ENCODE results near the gene FASTK.

The FASTK gene

GRCh38 chr7:151063212-151063561, 17.4 kb downstream of the FASTK start:
- DNase-seq, result no peak

DNA sequence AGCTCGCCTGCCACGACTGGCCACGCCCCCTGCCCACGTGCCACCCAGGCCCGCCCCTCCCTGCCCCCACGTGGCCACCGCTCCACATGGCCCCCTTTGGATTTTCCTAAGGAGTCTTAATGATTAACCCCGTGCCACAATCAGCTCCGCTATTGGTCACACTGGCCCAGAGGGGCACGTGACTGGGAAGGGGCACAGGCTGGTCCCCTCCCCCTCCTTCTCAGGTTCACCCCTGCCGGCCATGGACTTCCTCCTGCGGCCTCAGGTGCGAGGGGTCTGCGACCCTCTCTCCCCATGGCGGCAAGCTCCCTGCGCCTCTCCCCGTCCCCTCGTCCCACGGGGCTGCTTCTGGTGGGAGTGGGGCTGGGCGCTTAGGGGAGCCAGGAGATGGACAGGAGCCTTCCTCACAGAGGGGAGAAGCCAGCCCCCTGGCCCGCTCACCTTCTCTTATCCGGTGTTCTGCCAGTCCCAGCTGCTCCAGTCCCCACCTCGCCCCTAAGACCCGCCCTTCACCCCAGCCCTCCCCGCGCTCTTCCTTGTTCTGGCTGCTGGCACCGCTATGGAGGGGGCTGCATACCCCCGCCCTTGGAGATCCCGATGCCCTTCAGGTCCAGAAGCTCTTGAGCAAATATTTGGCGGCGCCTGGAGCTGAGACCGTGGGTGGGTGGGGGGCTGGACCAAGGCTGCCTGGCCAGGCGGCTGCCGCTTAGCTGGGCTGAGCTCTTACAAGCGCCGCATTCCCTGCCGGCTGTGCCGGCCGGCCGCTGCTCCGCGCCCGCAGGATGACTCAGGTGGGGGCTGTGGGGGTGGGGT, 18.0 kb downstream of the FASTK start:
- no peak for DNase-seq

- DNase-seq, result no peak
Observed at GRCh38 chr7:151062111-151062398, 18.6 kb downstream of the FASTK start.

DNA sequence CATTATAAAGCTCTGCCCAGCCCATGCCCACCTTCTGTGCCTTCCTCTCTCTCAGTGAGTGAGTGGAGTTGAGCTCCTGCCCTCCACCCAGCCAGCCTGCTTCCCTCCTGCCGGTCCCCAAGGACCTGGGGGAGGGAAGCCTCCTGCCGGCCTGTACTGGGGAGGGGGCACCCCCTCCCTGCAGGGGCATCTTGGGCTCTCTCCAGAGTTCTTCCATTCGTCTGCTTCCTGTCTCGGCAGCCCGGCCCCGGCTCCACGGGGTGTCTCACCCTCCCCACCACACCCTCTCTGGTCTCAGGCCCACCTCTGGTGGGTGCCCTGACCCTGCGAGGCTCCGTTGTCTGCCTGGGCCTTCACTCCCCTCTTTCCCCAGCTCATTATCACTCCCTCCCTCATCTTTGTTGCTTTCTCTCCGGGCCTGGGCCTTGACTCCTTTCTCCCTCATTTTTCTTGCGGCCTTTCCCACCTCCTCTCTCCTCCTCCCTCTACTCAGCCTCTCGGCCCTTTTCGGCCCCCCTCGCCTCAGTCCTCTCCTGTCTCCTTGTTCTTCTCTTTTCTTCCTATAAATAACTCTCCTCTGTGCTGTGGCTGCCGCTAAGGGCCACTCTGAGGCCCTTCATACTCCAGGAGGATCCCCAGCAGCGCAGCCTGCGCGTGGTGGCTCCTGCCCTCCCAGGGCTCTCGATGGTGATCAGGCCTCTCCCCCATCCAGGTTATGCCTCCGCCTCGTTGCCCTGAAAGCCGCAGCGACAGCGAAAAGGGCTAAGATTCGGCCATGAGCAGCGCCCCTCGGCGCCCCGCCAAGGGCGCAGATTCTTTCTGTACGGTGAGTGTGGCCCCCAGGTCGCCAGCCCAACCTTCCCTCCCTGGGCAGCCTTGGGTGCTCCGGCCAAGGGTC, 19.1 kb downstream of the FASTK start:
- no peak for DNase-seq

DNA sequence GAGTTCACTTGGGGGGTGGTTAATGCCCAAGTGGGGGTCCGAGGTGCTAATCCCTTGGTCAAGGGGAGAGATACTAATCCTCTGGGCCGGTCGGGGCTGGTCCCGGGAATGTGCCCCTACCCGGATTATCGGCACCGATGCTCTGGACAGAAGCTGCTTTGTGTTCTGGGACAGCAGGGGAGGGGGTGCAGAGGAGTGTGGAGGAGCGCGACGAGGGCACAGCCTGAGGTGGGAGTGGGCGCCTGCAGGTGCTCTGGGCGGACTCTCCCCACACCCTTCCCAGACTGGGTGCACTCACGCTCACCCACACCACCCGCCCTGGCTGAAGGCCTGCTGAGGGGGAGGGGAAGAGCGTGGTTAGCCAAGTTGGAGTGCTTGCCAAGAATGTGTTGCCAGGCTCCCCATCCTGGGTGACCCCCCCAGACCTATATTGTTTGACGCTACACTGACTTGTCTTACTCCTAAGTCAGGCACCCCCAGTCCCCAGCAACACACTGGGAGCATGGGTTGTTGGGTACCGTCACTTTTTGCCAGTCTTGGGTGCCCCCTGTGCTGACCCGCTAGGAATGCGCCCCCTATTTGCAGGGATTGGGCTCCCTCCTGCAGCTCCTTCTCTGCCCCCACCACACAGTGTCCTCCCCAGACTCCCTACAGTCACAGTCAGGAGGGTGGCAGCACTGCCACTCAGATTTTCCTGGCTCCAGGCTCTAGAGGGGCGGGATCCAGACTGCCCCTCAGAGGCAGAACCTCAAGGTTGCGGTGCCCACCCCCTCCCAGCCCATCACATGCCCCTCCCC, 20.0 kb downstream of the FASTK start:
- peak; percentile 28 to 38 for DNase-seq

GRCh38 chr7:151060113-151060415, 20.5 kb downstream of the FASTK start:
- DNase-seq, result peak in 1 of 2 experiments; percentile 58

DNA sequence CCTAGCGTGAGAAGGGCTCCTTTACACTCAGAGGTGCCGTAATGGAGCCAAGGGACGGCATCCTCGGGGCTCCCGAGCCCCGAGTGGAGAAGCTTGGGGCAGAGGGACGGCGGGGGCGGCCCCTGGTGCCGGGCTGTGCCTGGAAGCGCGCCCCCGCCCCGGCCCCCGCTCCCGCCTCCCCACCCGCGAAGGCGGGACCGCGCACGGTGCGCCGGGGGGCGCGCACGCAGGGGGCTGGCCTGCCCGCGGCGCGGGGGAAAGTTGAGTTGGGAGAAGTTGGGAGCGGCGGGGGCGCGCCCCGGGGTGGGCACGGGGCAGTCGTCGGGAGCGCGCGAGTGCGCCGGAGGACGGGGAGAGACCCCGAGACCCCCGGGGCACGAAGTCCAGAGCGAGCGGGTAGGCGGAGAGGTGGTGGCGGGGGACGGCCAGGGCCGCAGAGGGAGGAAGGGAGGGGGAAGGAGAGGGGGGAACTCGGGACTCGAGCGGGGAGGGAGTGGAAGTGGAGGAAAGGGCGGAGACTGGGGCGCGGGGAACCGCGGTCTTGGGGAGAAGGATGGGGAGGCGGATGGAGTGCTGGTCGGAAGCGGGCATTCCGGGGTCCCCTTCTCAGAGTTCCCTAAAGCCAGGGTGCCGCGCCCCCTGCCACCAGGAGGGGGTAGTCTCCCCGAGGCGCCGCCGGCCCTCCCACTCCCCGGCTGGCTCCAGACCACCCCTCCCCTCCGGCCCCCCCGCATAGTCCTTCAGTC, 21.1 kb downstream of the FASTK start, which contains the start of gene SLC4A2:
SLC4A2 (plus strand) TSS at position 223 of the 746 bp plus-strand sequence. CDS start 2,399 bp downstream, outside the sequence.
- peak; percentile 67 to 76 for DNase-seq

DNA sequence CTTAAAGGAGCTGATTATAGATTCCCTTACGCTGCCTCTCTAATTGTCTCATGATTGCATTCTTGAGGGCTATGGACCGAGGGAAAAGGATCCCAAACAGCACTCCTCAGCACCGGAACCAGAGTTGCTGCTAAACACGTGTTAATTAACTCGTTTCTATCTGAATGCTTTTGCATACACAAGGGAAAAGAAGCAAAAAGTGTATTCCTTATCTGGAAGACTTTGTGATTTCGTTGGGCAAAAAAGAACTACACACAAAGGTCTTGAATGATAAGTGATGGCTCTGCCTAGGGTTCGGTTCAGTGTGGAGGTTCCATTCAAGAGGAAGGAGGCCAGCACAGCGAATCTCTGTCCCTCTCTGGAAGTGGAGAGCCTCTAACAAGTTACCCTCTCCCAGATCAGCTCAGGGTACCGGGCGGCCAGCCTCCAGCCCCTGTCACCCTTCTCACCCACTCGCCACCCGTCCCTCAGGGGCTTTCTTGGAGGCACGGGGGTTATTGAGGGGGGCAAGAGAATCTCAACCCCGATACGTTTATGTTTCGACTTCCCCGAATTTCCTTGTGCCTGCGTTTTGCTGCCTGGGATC, 21.7 kb downstream of the FASTK start:
- peak in 1 of 2 experiments; percentile 40 for DNase-seq

DNA sequence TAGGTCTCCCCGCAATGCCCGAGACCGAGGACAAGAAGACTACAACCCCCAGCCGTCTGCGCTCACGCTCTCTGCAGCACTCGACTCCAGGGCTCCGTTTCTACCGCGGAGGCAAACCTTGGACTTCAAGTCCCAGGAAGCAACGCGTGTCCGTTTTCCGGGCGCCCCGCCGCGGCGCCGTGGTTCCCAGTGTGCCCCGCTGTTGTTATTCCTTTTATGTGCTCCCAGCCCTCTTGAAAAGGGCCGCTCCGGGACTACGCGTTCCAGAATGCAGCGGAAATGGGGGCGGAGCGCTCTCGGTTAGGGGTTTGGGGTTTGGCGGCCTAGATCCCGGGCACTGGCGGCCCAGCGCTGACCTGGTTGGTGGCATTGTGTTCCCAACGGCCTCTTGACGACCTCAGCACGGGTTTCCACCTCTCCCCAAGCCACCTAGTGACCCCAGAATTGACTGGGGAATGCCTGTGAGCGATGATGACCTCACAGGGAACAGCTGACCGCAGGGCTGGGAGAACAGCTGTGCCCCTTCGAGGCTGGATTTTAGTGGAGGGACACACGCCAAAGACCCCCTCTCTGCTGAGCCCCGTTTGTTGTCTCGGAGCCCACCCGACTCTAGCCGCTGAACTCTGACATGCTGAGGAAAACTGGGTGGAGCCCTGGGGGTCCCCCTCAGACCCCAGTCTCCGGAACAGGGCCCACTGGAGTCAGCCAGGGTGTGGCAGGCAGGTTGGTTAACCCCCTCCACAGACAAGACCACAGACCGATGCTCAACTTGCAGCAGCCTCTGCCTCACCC, 22.4 kb downstream of the FASTK start:
- peak; percentile 98 to 99 for DNase-seq

GRCh38 chr7:151057506-151057988, 23.1 kb downstream of the FASTK start, which contains the start of gene CDK5:
Gene CDK5, minus strand, starts transcription at chr7:151057897. Its CDS starts 49 bp downstream, at chr7:151057848.
- DNase-seq, result peak in 1 of 2 experiments; percentile 71

GRCh38 chr7:151056666-151057505, 23.7 kb downstream of the FASTK start:
- DNase-seq, result no peak

GRCh38 chr7:151056283-151056665, 24.3 kb downstream of the FASTK start:
- DNase-seq, result no peak

DNA sequence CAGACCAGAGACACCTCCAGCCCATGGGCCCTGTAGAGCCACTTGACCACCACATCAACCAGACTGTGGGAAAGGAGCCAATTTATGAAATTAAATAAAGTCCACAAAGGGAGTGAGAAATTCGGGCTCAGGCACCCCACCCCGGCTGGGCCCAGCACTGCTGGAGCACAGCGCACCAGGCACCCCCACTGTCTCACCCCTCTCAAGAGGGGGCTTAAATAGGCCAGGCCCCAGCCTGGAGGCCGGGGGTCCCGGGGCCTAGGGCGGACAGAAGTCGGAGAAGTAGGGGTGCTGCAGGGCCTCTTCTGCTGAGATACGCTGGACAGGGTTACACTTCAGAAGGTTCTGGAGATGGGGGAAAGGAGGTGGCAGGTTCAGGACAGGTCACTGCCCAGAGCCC, 26.9 kb downstream of the FASTK start:
- no peak for DNase-seq

GRCh38 chr7:151053096-151053495, 27.5 kb downstream of the FASTK start:
- DNase-seq, result no peak

GRCh38 chr7:151051108-151051507, 29.5 kb downstream of the FASTK start:
- DNase-seq, result no peak

DNA sequence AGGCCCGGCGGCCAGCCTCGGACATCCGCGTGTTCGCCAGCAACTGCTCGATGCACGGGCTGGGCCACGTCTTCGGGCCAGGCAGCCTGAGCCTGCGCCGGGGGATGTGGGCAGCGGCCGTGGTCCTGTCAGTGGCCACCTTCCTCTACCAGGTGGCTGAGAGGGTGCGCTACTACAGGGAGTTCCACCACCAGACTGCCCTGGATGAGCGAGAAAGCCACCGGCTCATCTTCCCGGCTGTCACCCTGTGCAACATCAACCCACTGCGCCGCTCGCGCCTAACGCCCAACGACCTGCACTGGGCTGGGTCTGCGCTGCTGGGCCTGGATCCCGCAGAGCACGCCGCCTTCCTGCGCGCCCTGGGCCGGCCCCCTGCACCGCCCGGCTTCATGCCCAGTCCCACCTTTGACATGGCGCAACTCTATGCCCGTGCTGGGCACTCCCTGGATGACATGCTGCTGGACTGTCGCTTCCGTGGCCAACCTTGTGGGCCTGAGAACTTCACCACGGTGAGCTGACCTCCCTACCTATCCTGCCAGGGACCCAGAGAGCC, 31.6 kb downstream of the FASTK start:
- DNase-seq, result no peak

GRCh38 chr7:151047976-151048815, 32.4 kb downstream of the FASTK start, which contains the start of gene ASIC3:
Gene ASIC3, plus strand, starts transcription at chr7:151048531. Its CDS starts 355 bp downstream, at chr7:151048886.
- peak in 1 of 2 experiments; percentile 45 for DNase-seq

Measured in NCI-H524 (cell line).